ENCODE measurements around the gene TRIM39.
"Not testable (repeated sequence)": the region's sequence is repeated elsewhere in the genome, so short reads cannot be mapped to it uniquely, and the experiment has no call there.

Gene TRIM39

GRCh38 chr6:30326526-30327231 lies at the start of gene TRIM39:
Gene TRIM39, plus strand, starts transcription at chr6:30326927. Its CDS starts 2,391 bp downstream, at chr6:30329318.
- peak; percentile 79 for DNase-seq

- not testable (repeated sequence) for DNase-seq
These were observed 45.7 kb upstream of the TRIM39 start for GRCh38 chr6:30280988-30281387.

GRCh38 chr6:30282522-30282921 lies 44.2 kb upstream of the TRIM39 start:
- DNase-seq, result no peak

- no peak for DNase-seq
These were observed 43.0 kb upstream of the TRIM39 start for GRCh38 chr6:30283761-30284160.

- DNase-seq, result no peak
These were observed 39.6 kb upstream of the TRIM39 start for GRCh38 chr6:30287139-30287538.

- no peak for DNase-seq
These were observed 30.9 kb upstream of the TRIM39 start for GRCh38 chr6:30295837-30296236.

- DNase-seq, result no peak
These were observed 22.7 kb upstream of the TRIM39 start for GRCh38 chr6:30304002-30304401.

GRCh38 chr6:30311101-30311500 lies 15.6 kb upstream of the TRIM39 start:
- no peak for DNase-seq

GRCh38 chr6:30311671-30312070 lies 15.1 kb upstream of the TRIM39 start:
- no peak for DNase-seq

GRCh38 chr6:30312266-30312665 lies 14.5 kb upstream of the TRIM39 start:
- no peak for DNase-seq

GRCh38 chr6:30312676-30313321 lies 13.9 kb upstream of the TRIM39 start:
- no peak for DNase-seq

GRCh38 chr6:30315156-30315555 lies 11.6 kb upstream of the TRIM39 start:
- no peak for DNase-seq

GRCh38 chr6:30317913-30318589 lies 8.7 kb upstream of the TRIM39 start:
- DNase-seq, result peak; percentile 3

- no peak for DNase-seq
These were observed 7.4 kb upstream of the TRIM39 start for GRCh38 chr6:30319146-30319835.

- no peak for DNase-seq
These were observed 4.9 kb upstream of the TRIM39 start for GRCh38 chr6:30321692-30322388.

GRCh38 chr6:30322527-30323501 lies 3.9 kb upstream of the TRIM39 start:
- DNase-seq, result peak; percentile 1

GRCh38 chr6:30323806-30324205 lies 2.9 kb upstream of the TRIM39 start:
- peak; percentile 15 for DNase-seq

GRCh38 chr6:30325150-30325872 lies 1.4 kb upstream of the TRIM39 start:
- DNase-seq, result peak; percentile 82

GRCh38 chr6:30325873-30326525 lies 728 bp upstream of the TRIM39 start:
- DNase-seq, result peak; percentile 73

GRCh38 chr6:30327232-30327746 lies 562 bp downstream of the TRIM39 start:
- no peak for DNase-seq
